GM13976 (cell line): ENCODE data around the gene ITGB3.
"Not testable (repeated sequence)": the region's sequence is repeated elsewhere in the genome, so short reads cannot be mapped to it uniquely, and the experiment has no call there.

Experiments used
- DNase-seq: peaks from one replicate; pipeline ENCODE4 v3.0.0; 2012; ENCODE audit warnings: low spot score
- CTCF ChIP-seq: IDR thresholded peaks from 2 replicates; pipeline ENCODE4 v1.5.1; 2012; ENCODE audit warnings: borderline replicate concordance, mild to moderate bottlenecking; ENCODE audit not compliant: insufficient read depth; ENCODE audit errors: extremely low read depth, missing control alignments, control extremely low read depth
- in situ Hi-C: fragments of 300-500 bp; cut with MboI; formaldehyde crosslinking; loops from one replicate; pipeline ENCODE4 v1.12.0; 2022; ENCODE audit warnings: low sequenced_read_pairs, mixed read lengths, inconsistent platforms; ENCODE audit not compliant: unreplicated experiment

ITGB3 gene

GRCh38 chr17:47266782-47267181 is 13.2 kb downstream of the ITGB3 start:
- DNase-seq = no peak
- in situ Hi-C loops = no loop called here
- TF ChIP-seq CTCF = no peak

GRCh38 chr17:47267354-47267828 is 13.8 kb downstream of the ITGB3 start:
- in situ Hi-C loops = no loop called here
- DNase-seq = no peak

GRCh38 chr17:47268964-47269363 is 15.3 kb downstream of the ITGB3 start:
- DNase-seq, in situ Hi-C loops: not testable (repeated sequence)

More at GRCh38 chr17:47267354-47267828, 13.8 kb downstream of the ITGB3 start:
- TF ChIP-seq CTCF = no peak

- DNase-seq, in situ Hi-C loops: not testable (repeated sequence)
Measured at GRCh38 chr17:47269561-47270280, 16.1 kb downstream of the ITGB3 start.

- DNase-seq = no peak
- in situ Hi-C loops = no loop called here
- no peak for TF ChIP-seq CTCF
Measured at GRCh38 chr17:47270946-47271705, 17.5 kb downstream of the ITGB3 start.

- no peak for DNase-seq
- no peak for TF ChIP-seq CTCF
- in situ Hi-C loops = no loop called here
Measured at GRCh38 chr17:47272491-47272890, 18.9 kb downstream of the ITGB3 start.

GRCh38 chr17:47273245-47273644 is 19.6 kb downstream of the ITGB3 start:
- no peak for TF ChIP-seq CTCF
- no peak for DNase-seq
- in situ Hi-C loops = no loop called here
